HG03139 (cell line): ENCODE data around the gene ABCD3.

Experiments used
- ATAC-seq: cut with Tn5 transposase; IDR thresholded peaks from one replicate; pipeline ENCODE4 v1.9.1; 2021; ENCODE audit not compliant: unreplicated experiment

Gene ABCD3

DNA sequence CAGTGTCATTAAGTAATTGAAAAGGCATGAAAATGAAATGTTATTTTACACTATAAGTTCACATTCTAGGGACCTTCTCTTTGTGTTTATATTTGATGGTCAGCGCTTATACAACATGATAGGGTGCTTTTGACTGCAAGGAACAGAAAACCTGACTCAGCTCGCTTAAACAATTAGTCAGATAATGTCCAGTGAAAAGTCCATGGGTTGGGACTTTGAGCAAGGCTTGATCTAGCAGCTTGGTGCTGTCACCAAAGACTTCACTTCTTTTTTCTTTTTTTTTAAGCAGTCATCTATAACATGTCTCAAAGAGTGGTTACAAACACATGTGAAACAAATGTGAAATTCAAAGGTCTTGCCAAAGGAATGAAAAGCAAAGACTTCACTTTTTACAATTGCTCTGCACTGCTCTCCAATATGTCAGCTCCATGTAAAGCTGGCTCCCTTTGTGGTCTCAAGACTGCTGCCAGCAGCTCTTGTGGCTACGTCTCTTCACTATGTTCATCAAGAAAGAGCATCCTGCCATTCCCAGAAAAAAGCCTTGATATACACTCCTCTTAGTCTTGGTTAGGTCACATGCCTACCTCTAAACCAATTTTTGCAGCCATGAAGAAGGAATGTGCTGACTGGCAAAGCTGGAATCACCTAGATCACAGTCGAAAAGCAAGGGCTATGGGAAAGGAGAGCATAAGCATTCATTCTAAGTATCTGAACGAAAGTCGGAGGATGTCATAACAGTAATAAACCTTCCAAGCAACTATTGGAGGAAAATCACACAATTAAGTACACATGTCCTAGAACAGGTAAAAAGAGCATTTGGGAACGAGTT is 108.2 kb downstream of the ABCD3 start:
- ATAC-seq = no peak

- no peak for ATAC-seq
Measured at GRCh38 chr1:94527447-94528031, 109.3 kb downstream of the ABCD3 start.

DNA sequence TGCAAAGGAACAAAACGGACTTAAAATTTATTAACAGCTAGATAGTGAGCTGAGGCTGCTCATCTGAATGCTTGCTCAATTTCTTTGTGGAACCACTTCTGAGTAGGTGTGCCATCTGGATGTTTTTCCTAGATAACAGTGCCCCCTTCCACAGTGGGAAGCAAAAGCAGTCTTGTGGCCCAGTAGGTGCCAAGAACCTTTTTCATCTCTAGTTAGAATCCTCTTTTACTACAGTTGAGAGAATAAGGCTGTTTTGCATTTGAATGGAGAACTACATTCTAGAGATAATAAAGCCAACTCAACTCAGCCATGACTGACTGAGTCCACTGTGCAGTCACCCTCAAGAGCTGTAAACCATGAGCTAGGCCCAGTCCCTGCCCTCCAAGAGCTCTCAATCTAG is 110.1 kb downstream of the ABCD3 start:
- no peak for ATAC-seq

DNA sequence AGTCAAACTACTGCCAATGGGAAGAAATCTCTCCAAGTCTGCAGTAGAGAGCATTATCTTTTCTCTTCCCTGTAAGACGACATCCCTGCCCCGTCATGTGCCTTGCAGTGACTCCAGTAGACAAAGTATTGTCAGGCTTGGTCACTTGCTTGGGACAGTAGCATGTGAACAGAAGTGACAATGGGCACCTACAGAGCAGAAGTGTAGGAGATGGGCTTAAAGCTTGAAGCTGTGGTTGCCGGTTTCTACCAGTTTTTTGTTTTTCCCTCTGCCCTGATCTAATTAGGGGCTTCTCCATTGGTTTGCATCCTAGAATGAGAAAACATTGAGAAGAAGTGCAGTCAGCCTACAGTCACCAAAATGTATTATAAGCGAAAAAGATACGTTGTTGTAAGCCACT is 110.6 kb downstream of the ABCD3 start:
- no peak for ATAC-seq

DNA sequence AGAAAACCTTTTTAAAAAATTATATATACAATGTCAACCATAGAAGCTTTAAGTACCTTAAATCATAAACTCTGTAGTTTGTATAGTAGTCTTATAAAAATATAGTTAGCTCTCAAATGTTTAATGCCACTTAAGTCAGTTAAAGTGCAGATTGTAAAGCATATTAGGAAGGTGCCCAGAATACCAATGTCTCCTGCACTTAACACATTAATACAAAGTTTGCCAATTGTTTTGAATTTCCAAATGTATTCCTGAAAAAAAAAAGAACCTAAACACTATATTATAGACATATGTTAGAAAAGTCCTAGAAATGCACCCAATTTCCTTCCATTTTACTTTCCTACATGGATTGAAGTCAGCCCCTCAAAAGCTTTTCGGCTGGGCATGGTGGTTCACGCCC is 111.2 kb downstream of the ABCD3 start:
- no peak for ATAC-seq

GRCh38 chr1:94530373-94530878 is 112.2 kb downstream of the ABCD3 start:
- ATAC-seq = no peak

DNA sequence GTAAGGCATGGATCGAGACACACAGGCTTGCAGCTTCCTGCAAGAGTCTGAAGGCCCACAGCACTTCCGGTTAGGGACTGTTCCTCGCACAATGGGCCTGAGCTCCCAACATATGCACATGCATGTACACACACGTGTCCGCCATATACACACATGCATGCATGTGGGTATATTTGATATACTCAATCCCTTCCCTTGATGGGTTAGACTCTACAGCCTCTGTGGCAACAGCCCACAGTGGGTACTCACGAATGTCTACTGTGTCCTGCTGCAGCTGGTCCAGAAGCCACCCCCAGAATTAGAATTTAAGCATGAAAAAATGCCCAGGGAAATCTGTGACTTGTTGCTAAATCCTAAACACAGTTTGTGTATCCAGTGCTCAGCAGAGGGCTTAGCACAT is 113.5 kb downstream of the ABCD3 start:
- no peak for ATAC-seq

GRCh38 chr1:94532077-94532476 is 113.9 kb downstream of the ABCD3 start:
- no peak for ATAC-seq

DNA sequence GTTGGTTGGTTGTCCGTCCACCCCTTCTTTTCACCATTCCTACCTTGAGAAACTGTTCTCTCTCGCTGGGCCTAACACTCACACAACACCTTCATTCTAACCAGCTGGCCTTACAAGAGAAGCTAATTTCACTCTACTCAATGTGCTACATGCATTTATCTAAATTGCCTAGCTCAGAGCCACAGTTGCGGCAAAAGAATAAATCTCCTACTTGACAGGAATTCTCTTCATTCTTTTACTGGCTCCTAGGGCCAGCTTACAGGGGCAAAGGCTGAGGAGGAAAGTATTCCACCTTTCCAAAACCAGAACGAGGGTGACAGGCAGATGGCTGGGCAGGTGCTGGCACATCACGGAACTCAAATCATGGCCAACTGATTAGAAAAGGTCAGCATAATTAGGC is 116.9 kb downstream of the ABCD3 start:
- ATAC-seq = no peak

GRCh38 chr1:94535879-94536278 is 117.7 kb downstream of the ABCD3 start:
- no peak for ATAC-seq

GRCh38 chr1:94537254-94537653 is 119.1 kb downstream of the ABCD3 start:
- no peak for ATAC-seq

DNA sequence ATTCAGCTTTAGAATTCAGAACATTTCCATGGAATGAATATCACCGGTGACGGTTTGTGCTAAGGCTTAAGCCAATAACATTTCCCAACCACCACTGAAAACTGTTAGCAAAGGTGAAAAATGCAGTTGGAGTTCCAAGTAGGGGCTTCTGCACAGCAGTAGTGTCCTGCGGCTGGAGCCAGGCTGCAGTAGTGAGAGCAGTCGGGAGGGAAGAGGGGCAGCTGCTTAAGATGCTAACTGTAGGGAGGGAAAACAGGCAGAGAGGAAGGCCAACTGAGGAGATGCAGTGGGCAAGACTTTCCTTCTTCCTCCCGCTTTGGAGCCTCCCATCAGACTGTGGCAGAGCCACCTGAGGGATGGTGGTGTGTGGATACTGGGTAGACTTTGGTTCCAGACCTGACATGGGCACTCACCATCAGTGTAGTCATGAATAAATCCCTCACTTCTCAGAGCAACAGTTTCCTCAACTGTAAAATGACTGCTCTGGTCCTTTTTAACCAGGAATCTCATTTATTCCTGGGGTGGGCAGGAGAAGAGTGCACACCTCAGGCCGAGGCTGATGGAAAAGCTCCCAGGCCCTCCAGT is 120.1 kb downstream of the ABCD3 start:
- no peak for ATAC-seq

GRCh38 chr1:94539496-94539895 is 121.3 kb downstream of the ABCD3 start:
- ATAC-seq = no peak

DNA sequence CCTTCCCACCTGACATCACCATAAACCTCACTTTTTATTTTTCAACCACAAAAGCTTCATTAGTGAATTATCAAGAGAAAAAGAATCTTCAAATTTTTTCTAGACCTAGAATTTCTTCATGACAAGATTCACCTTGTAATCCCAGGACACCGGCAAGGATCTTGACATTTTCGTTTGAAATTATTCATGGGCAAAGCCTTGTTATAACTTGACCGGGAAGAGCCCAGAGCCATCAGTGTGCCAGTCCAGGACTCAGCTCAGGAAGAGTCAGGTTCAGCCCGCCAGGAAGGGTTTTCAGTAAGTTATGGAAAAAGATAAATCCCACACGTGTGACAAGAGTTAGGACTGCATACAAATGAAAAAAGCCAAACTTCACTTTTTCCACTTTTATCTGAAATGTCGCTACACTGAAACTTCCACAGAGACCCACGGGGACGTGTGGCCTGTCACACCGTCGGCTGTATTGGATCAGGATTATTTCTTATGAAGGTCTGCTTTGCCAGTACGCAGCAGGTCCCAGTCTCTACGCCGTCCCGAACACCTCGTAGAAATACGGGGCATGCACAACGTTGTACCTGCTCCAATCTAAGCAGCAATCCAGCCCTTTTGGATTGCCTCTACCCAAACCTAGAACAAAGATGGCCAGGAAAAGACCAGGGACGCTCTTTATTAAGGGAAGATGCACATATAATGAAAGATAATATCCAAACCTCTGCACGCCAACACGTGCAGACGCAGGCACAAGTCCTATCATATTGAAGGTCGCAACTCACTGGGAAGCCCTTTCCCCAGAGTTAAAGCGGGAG is 122.5 kb downstream of the ABCD3 start:
- no peak for ATAC-seq

GRCh38 chr1:94541246-94542087 is 123.3 kb downstream of the ABCD3 start, which contains the start of gene F3:
F3 (minus strand) TSS chr1:94541759; CDS start chr1:94541636, 123 bp downstream.
- peak; percentile 68 for ATAC-seq

DNA sequence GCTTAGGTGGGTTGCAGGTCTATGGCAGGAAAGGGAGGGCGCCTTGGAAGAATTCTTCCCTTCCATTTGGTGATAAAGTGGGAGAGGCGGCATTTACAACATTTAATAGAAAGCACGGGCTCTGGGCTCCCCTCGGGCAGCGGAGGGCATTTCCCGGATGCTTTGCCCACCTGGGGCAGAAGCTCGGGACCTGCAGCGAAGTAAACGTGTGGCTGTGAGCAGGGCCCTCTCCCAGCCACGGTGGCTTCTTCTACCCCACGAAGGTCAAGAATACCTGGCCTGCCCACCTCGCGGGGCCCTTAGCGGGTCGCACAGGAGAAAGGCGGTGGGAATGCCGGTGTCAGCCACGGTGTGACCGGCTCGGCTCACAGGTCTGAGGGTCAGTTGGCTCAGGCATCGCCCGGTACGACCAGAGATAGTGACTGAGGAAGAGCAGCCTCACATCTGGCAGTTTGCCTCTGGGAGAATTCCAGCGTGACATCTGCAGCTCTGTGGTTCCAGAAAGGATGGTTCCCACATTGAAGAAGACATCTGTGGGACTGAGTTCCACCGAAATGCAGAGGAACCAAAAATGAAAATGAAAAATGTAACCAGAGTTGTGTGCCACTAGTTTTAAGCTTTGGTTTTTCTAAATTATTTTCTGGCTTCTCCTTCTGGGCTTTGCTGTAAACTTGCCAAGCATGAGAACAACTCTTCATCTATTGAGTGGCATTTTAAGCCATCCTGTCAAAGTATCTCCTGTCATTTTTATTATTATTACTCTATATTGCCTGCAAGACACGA is 124.1 kb downstream of the ABCD3 start:
- no peak for ATAC-seq

DNA sequence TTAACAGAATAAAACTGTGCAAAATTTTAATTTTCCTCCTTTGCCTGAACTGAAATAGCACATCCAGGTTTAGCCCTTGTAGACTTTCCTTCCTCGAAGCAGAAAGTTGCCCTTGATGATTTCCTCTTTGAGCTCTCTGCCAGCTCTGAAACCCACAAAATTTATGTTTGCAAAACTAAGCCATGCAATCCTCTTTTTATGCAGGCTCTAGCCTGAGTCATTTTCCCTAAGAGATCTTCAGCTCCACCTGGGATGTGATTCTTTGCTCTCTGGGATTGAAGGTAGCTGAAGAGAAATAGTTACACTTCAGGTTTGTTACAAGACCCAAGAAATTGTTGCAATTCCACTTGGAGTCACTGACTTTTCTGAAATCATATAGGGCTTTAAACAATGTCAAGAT is 124.8 kb downstream of the ABCD3 start:
- ATAC-seq = no peak

DNA sequence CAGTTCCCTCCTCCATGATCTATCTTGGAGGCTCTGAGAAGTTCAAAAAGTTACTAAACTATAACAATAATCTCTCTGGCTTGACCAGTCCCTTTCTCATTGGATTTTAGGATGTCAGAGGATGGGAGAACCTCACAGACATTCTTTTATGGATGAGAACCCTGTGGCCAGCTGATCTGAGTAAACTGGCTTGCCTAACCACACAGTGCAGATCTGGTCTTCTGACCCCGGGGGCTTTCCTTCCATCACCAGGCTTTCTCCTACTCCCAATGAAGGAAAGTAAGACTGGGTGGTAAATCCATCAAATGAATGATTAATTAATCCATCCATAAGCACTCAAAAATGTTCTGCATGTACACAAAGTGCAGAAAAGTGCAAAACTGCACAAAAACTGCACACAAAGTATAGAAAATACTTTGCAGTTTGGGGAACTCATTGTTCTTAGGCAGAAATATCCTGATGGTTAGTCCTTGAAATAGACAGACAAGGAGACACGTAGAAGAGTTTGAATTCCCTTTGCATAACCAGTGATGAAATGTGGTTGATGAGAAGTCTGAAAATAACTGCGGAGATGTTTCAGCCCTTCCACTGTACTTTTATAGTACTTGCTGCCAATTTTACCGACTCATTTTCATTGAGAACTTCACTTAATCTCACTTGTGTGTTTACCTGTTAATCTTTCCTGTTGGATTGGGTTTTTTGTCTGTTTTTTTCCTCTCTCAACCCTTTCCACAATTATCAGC is 125.9 kb downstream of the ABCD3 start:
- ATAC-seq = no peak
